Ovary (tissue), 9 donors: ENCODE measurements around the gene RAPGEFL1. TPM values are rescaled to one million over a fixed set of nuclear protein-coding genes. Genes with fewer than 3 reads are reported as not detected.
A peak's percentile ranks its signal among the peaks of the same experiment; 100 is the strongest.

Experiments
- DNase-seq, 5 donors: peaks; one replicate each; pipeline ENCODE4 v3.0.0-alpha.2; 2019 to 2020
- H3K27ac ChIP-seq, 2 donors: fragments of 200-600 bp; one replicate each; pipeline versions ENCODE4 v1.5.1 to v1.8.0; 2019 to 2022
- H3K27me3 ChIP-seq: fragments of 200-600 bp; one replicate; pipeline ENCODE4 v1.8.0; 2022
- H3K36me3 ChIP-seq: fragments of 200-600 bp; sonication (generic); one replicate; pipeline ENCODE4 v1.5.1; 2019
- H3K4me1 ChIP-seq: one replicate; pipeline ENCODE4 v1.8.1; 2013; ENCODE audit warnings: mild to moderate bottlenecking, moderate library complexity; ENCODE audit not compliant: insufficient read depth
- H3K4me3 ChIP-seq: fragments of 200-600 bp; sonication (generic); one replicate; pipeline ENCODE4 v1.5.1; 2017
- H3K9me3 ChIP-seq, 2 donors: fragments of 200-600 bp in 1 of 2; sonication (generic) in 1 of 2; one replicate each; pipeline versions ENCODE4 v1.5.1 to v1.8.1; 2013 to 2019; ENCODE audit warnings: mild to moderate bottlenecking in 1 of 2, moderate library complexity in 1 of 2
- CTCF ChIP-seq, 3 donors: fragments of 450-650 bp in 2 of 3; fragments of 200-600 bp in 1 of 3; IDR thresholded peaks; one replicate each; pipeline versions ENCODE4 v1.5.1 to v1.8.0; 2016 to 2022; ENCODE audit warnings: antibody characterized with exemption in 3 of 3, mild to moderate bottlenecking in 1 of 3
- EP300 ChIP-seq: sonication (generic); formaldehyde crosslinking; IDR thresholded peaks from one replicate; pipeline ENCODE4 v1.6.1; 2017; ENCODE audit warnings: antibody characterized with exemption
- POLR2A ChIP-seq: fragments of 450-650 bp; IDR thresholded peaks from one replicate; pipeline ENCODE4 v1.6.1; 2017; ENCODE audit warnings: antibody characterized with exemption, mild to moderate bottlenecking, moderate library complexity
- WGBS, 3 donors: extraction: QIAGEN DNeasy Blood & Tissue Kit in 1 of 3; methylation state at CpG; one replicate each; pipeline versions ENCODE4 v1.1.5 to v1.1.7; 2013 to 2017; 5-methylcytosine and 5-hydroxymethylcytosine counted together
- intact Hi-C, 4 donors: fragments of 100-400 bp; cut with DNase I; formaldehyde crosslinking; loops; one replicate each; pipeline versions ENCODE4 v1.11.0 to v1.15.1; 2022 to 2023
- polyA plus RNA-seq, 2 donors: library from polyadenylated mRNA; stranded (reverse); fragments of 200-250 nt in 1 of 2; fragments of 350-450 nt in 1 of 2; fragmentation: Illumina TruSeq in 1 of 2; extraction: RNeasy Lipid Tissue Mini Kit (QIAGEN cat#74804) in 1 of 2; gene quantifications; one replicate each; pipeline ENCODE4 v1.2.3, GENCODE V29; 2013 to 2014
- total RNA-seq, 7 donors: library from RNA; depleted of rRNA in 2 of 7; stranded (reverse); fragments of >200 nt in 2 of 7; fragmentation: NEBNext Ultra II Directional in 3 of 7; extraction: Animal tissue kit (Norgen Biotek cat#: 25700) in 3 of 7; gene quantifications; one replicate each; pipeline versions ENCODE4 v1.1.0 to v1.2.4, GENCODE V29; 2016 to 2023
- donor health status: DM: no; HTN: no; CAD: no; lungs with moderate emphysema.
- donor health status: DM: no; HTN: no; CAD: no.
- donor health status: Bipolar disorder and iron deficiency.
- donor health status: DM: yes; HTN: yes; CAD: no.
- donor health status: DM: no; HTN: no; CAD: no.
- donor health status: DM: yes; HTN: yes; CAD: no.

RAPGEFL1 gene
- total and polyA plus RNA-seq, 9 donors = 1.4 to 9.1 (median 5.3) TPM

DNA sequence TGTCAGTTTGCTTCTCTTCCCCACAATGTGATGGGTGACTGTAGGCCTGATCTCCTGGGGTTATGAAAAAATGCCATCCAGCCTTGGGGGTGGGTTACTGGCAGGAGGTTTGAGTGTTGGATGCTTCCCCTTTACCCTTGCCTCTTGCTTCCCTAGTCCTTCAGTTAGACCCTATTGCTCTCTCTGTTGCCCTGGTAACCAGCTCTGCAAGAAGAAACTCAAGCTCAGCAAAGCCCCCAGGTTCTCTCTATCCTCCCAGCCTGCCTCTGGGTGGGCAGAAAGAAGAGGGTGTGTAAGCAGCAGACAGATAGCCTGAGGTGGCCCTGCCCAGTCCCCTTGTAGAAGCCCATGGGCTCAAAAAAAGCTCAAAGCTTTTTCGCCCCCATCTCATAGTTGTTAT lies 2.8 kb upstream of the RAPGEFL1 start:
- 94 to 96% (median 95%) methylated on average over 1 of the region's 1 CpG for WGBS, 3 donors
- no peak overlapping the region for H3K4me3 ChIP-seq
- no peak for TF ChIP-seq EP300
- no peak for TF ChIP-seq CTCF (IDR thresholded peaks at IDR 0.05)
- no peak for TF ChIP-seq POLR2A
- H3K27ac ChIP-seq = no peak overlapping the region
- DNase-seq = no peak
- no peaks in the 10 kb centered on the region for H3K27me3 ChIP-seq
- H3K9me3 ChIP-seq = no peaks in the 10 kb centered on the region
- no peaks in the 10 kb centered on the region for H3K4me1 ChIP-seq
- H3K36me3 ChIP-seq = no peaks in the 10 kb centered on the region
- intact Hi-C loops = loop anchor here in 1 of 4 donors (10.0 kb wide), 1 partner anchor 140 kb away; no protein-coding TSS in a partner anchor

- intact Hi-C loops = loop anchor here in 1 of 4 donors (10.0 kb wide), 1 partner anchor 141 kb away; no protein-coding TSS in a partner anchor
- TF ChIP-seq POLR2A (no peak), EP300 (no peak), CTCF (IDR thresholded peaks at IDR 0.05) (no peak)
- 85 to 89% (median 88%) methylated on average over 7 of the region's 7 CpGs for WGBS, 3 donors
- Histone ChIP-seq H3K9me3 (no peaks in the 10 kb centered on the region), H3K27me3 (no peaks in the 10 kb centered on the region), H3K36me3 (no peaks in the 10 kb centered on the region), H3K4me3 (no peak overlapping the region), H3K27ac (no peak overlapping the region), H3K4me1 (no peaks in the 10 kb centered on the region)
- DNase-seq = no peak
These were observed 1.1 kb upstream of the RAPGEFL1 start for GRCh38 chr17:40175928-40176753.

DNA sequence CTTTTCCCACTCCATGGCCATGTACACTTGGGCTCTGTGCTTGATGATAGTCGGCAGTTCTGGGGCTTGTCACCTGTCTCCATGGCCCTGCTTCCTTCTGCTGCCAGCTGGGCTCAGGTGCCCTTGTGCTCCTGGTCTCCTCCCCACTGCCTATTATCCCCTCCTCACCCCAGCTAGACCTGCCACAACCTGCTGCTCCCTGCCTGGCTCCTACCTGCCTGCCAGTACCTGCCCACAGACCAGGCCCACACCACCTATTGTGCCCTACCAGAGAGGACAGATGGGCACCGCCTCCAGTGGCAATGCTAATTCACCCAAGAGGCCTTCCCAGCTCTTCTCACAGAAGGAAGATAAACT lies 538 bp upstream of the RAPGEFL1 start:
- WGBS, 3 donors = 57 to 79% (median 71%) methylated on average over 2 of the region's 2 CpGs
- Histone ChIP-seq H3K4me3 (no peak overlapping the region), H3K9me3 (no peaks in the 10 kb centered on the region), H3K36me3 (no peaks in the 10 kb centered on the region), H3K4me1 (no peaks in the 10 kb centered on the region), H3K27ac (no peak overlapping the region), H3K27me3 (no peaks in the 10 kb centered on the region)
- intact Hi-C loops = loop anchor here in 1 of 4 donors (10.0 kb wide), 1 partner anchor 142 kb away; no protein-coding TSS in a partner anchor
- DNase-seq = no peak
- TF ChIP-seq EP300 = no peak
- TF ChIP-seq CTCF (IDR thresholded peaks at IDR 0.05) = no peak
- no peak for TF ChIP-seq POLR2A

DNA sequence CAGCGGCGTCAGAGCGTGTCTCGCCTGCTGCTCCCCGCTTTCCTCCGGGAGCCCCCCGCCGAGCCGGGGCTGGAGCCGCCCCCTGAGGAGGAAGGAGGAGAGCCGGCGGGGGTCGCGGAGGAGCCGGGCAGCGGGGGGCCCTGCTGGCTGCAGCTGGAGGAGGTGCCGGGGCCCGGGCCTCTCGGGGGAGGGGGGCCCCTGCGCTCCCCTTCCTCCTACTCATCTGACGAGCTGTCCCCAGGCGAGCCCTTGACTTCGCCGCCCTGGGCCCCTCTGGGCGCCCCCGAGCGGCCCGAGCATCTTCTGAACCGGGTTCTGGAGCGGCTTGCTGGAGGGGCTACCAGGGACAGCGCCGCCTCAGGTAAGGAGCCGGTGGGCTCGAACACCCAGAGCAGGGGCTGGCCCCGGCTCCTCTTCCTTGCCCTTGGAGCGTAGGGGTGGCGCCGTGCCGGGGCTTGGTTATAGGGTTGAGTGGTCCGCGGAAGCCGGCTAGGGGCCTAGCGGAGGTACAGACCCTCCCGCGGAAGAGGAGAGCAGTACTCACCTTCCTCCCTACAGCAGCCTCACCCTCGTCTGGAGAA lies 841 bp downstream of the RAPGEFL1 start:
- Histone ChIP-seq H3K9me3 (no peaks in the 10 kb centered on the region), H3K4me1 (no peaks in the 10 kb centered on the region), H3K36me3 (no peaks in the 10 kb centered on the region), H3K27me3 (no peaks in the 10 kb centered on the region), H3K4me3 (peak overlapping the region; percentile 41), H3K27ac (no peak overlapping the region)
- no peak for TF ChIP-seq EP300
- TF ChIP-seq CTCF (IDR thresholded peaks at IDR 0.05) = no peak
- TF ChIP-seq POLR2A = no peak
- intact Hi-C loops = loop anchor here in 1 of 4 donors (10.0 kb wide), 1 partner anchor 143 kb away; no protein-coding TSS in a partner anchor
- 23 to 69% (median 40%) methylated on average over 19 to 46 of the region's 46 CpGs for WGBS, 3 donors
- DNase-seq = peak in 1 of 5 donors; percentile 39
